GM12873 (cell line): ENCODE results near the gene METRNL.

Experiments
- CTCF ChIP-seq: IDR thresholded peaks from 2 replicates; pipeline ENCODE4 v1.5.1; 2012; ENCODE audit warnings: low read depth, mild to moderate bottlenecking, moderate library complexity, low read length, control low read depth; ENCODE audit not compliant: insufficient read depth; ENCODE audit errors: missing control alignments

Gene METRNL, protein sequence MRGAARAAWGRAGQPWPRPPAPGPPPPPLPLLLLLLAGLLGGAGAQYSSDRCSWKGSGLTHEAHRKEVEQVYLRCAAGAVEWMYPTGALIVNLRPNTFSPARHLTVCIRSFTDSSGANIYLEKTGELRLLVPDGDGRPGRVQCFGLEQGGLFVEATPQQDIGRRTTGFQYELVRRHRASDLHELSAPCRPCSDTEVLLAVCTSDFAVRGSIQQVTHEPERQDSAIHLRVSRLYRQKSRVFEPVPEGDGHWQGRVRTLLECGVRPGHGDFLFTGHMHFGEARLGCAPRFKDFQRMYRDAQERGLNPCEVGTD

GRCh38 chr17:83079352-83079747, at the start of gene METRNL:
TSS of gene METRNL (plus strand) at chr17:83079609. CDS start at chr17:83079816, 207 bp downstream.
- no peak for TF ChIP-seq CTCF

DNA sequence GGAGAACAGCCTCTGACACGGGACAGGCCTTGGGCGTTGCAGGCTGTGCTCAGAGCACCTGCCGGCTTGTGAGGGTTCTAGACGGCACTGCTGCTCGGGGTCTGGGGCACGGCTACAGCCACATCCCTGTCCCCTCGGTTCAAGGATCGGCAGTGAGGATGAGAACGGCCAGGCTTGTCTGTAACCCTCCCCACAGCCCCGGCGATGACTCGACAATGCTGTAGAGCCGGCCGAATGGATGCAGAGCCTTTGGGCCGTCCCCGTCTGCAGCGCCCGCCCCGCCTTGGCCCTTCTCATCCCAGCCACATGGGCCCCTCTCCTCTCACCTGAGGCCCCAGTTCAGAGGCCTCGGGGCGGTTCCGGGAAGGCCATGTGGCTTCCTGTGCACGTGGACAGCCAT, 49.0 kb upstream of the METRNL start:
- TF ChIP-seq CTCF = no peak

DNA sequence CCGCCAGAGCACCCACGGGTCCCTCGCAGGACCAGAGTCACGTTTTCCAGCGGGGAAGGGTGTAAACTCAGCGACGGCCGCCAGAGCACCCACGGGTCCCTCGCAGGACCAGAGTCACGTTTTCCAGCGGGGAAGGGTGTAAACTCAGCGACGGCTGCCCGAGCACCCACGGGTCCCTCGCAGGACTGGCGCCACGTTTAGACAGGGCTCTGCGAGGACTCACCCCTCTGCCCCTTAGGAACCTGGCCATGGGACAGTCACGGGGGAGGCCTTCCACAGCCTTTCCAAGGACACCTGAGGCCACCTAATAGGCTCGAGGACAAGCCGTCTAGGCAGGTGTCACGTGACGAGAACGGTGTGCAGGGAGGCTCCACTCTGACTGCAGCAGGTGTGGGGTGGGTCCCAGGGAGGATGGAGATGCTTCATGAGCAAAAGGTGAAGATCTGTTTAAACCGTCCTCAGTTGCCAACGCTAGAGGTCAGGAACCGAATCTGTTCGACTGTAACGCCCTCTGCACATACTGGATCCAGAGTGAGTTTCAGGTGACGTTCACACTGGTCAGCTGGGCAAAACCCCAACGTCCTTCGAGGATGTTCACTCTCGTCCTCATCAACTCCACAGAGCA, 48.0 kb upstream of the METRNL start:
- TF ChIP-seq CTCF = no peak

GRCh38 chr17:83032781-83033180, 46.6 kb upstream of the METRNL start:
- TF ChIP-seq CTCF = no peak

DNA sequence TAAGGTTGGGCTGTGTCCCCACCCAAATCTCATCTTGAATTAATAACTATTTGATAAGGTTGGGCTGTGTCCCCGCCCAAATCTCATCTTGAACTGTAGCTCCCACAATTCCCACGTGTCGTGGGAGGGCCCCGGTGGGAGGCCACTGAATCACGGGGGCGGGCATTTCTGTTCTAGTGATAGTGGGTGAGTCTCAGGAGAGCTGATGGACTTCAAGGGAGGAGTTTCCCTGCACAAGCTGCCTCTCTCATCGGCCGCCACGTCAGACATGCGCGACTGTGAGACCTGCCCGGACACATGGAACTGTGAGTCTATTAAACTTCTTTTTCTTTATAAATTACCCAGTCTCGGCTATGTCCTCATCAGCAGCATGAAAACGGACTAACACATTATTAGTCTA, 44.9 kb upstream of the METRNL start:
- no peak for TF ChIP-seq CTCF

- TF ChIP-seq CTCF = no peak
Observed at GRCh38 chr17:83035722-83036121, 43.7 kb upstream of the METRNL start.

GRCh38 chr17:83036193-83036592, 43.2 kb upstream of the METRNL start:
- no peak for TF ChIP-seq CTCF
